Ishikawa (cell line): Measurements from ENCODE around the gene PLEKHA5.

Experiments
- CREB1 ChIP-seq: IDR thresholded peaks from 2 replicates; pipeline ENCODE4 v1.6.1; 2012; ENCODE audit warnings: low read depth
- TCF12 ChIP-seq: IDR thresholded peaks from 2 replicates; pipeline ENCODE4 v1.6.1; 2012; ENCODE audit warnings: low read depth

- no peak for TF ChIP-seq TCF12
- TF ChIP-seq CREB1 = no peak
Observed at GRCh38 chr12:19410211-19410610, 280.7 kb downstream of the PLEKHA5 start.
